ENCODE results near the gene MCC. TPM values are rescaled to one million over a fixed set of nuclear protein-coding genes. Genes with fewer than 3 reads are reported as not detected.

Gene MCC
- total RNA-seq, 1 experiment from 2014 or later = 7.6 TPM

DNA sequence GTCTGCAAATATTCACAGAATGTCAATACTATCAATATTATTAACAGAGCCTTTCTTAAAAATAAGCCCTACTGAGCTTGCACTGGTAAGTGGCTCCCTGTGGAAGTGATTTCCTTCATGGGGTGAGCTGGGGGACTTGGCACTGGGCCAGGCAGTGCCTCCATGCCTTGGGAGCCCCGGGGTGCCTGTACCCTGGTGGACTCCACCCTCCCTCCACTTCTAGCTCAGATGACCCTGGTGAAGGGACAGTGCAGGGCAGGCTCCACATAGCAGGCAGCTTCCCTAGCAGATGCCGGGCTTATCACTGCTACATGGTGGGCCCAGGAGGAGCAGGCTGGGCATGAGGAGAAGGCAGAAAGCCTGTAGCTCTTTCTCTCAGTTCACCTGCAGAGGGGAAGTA, 392.4 kb downstream of the MCC start:
- Mint-ChIP-seq H3K27ac (no peak overlapping the region), H3K36me3 (ENCODE audit: insufficient read depth in 1 of 3, low read depth in 3 of 3) (peaks cover 0 to 4% (median 0%) of the 10 kb centered on the region in 3 experiments; a peak in 3 of 7 replicates), H3K27me3 (ENCODE audit: low read depth) (no peaks in the 10 kb centered on the region), H3K9me3 (no peaks in the 10 kb centered on the region), H3K4me1 (0 out of 4 replicates have a peak, but pooled peaks cover 0 to 3% of the 10 kb centered on the region in 2 experiments), H3K4me3 (no peak overlapping the region)
- Histone ChIP-seq H3K56ac (ENCODE audit: insufficient read length, low read depth, low read length) (no peak overlapping the region), H2BK20ac (ENCODE audit: low read depth, low read length, poor library complexity, severe bottlenecking) (no peak overlapping the region), H3K4me1 (ENCODE audit: insufficient read depth, low read length) (peaks cover 2% of the 10 kb centered on the region; the same call in 1 of the 2 replicates), H4K8ac (replicated peaks; ENCODE audit: insufficient read length, low read depth, low read length) (no peak overlapping the region), H3K27ac (ENCODE audit: insufficient read length, low read depth, low read length) (no peak overlapping the region), H3K23me2 (ENCODE audit: insufficient read length, low read depth, low read length, poor library complexity, severe bottlenecking) (no peaks in the 10 kb centered on the region), H3K4ac (ENCODE audit: low read depth, low read length) (no peak overlapping the region), H3K18ac (ENCODE audit: insufficient read length, low read depth, low read length) (no peak overlapping the region), H3K79me1 (ENCODE audit: insufficient read depth, low read depth, low read length, poor library complexity, severe bottlenecking) (no peaks in the 10 kb centered on the region), H2BK15ac (ENCODE audit: low read depth, low read length) (no peak overlapping the region), H3T11ph (ENCODE audit: low read length) (no peak overlapping the region), H3K4me2 (ENCODE audit: insufficient read depth, insufficient read length, low read length) (no peak overlapping the region), H3K14ac (ENCODE audit: insufficient read depth, low read length) (no peak overlapping the region), H3K9ac (ENCODE audit: extremely low read depth, insufficient read length, low read length) (no peak overlapping the region), H2AFZ (ENCODE audit: low read length) (no peak overlapping the region), H2BK120ac (ENCODE audit: low read depth, low read length, poor library complexity, severe bottlenecking) (no peak overlapping the region), H2BK5ac (ENCODE audit: insufficient read length, low read length) (no peak overlapping the region), H2BK12ac (ENCODE audit: insufficient read length, low read depth, low read length) (no peak overlapping the region), H4K91ac (ENCODE audit: insufficient read length, low read depth, low read length) (no peak overlapping the region), H2AK5ac (ENCODE audit: insufficient read length, low read length) (no peak overlapping the region), H4K20me1 (ENCODE audit: control insufficient read depth, insufficient read depth, insufficient read length) (no peaks in the 10 kb centered on the region), H3K23ac (ENCODE audit: insufficient read length, low read depth, low read length) (no peak overlapping the region), H3K27me3 (ENCODE audit: insufficient read depth, low read length) (no peaks in the 10 kb centered on the region), H3K9me3 (ENCODE audit: control insufficient read depth, low read depth, low read length) (no peaks in the 10 kb centered on the region), H3K79me2 (ENCODE audit: insufficient read depth, low read length) (no peaks in the 10 kb centered on the region), H4K5ac (ENCODE audit: insufficient read length, low read depth, low read length) (no peak overlapping the region)
- DNase-seq = no peak
- WGBS (ENCODE audit: extremely low coverage, insufficient read length, low lambda C conversion rate) = no CpG with 5 or more reads among the region's 2 CpGs
- TF ChIP-seq, protein P1, sequence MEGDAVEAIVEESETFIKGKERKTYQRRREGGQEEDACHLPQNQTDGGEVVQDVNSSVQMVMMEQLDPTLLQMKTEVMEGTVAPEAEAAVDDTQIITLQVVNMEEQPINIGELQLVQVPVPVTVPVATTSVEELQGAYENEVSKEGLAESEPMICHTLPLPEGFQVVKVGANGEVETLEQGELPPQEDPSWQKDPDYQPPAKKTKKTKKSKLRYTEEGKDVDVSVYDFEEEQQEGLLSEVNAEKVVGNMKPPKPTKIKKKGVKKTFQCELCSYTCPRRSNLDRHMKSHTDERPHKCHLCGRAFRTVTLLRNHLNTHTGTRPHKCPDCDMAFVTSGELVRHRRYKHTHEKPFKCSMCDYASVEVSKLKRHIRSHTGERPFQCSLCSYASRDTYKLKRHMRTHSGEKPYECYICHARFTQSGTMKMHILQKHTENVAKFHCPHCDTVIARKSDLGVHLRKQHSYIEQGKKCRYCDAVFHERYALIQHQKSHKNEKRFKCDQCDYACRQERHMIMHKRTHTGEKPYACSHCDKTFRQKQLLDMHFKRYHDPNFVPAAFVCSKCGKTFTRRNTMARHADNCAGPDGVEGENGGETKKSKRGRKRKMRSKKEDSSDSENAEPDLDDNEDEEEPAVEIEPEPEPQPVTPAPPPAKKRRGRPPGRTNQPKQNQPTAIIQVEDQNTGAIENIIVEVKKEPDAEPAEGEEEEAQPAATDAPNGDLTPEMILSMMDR (conservative IDR thresholded peaks at IDR 0.05) = no peak

Measured in H9 (cell line).